Articular chondrocyte of knee joint (primary cell): ENCODE data around the gene SPSB3. TPM values are rescaled to one million over a fixed set of nuclear protein-coding genes. Genes with fewer than 3 reads are reported as not detected.

Source experiments
- small RNA-seq: library from RNA; depleted of rRNA; stranded (forward); fragments of <200 nt; gene quantifications from one replicate; pipeline ENCODE3, GENCODE V24; 2012
- total RNA-seq: library from RNA; depleted of rRNA; stranded (reverse); fragments of >200 nt; gene quantifications from 2 replicates; pipeline ENCODE4 v1.2.3, GENCODE V29; 2012

SPSB3 gene
- total RNA-seq: 17.4 and 18.9 TPM in 2 replicates

GRCh38 chr16:1782408-1783264 is at the start of gene SPSB3, which contains the start of gene NUBP2:
TSS of gene SPSB3 (minus strand) at chr16:1782571. CDS start at chr16:1781483, 1,088 bp downstream.
TSS of gene NUBP2 (plus strand) at chr16:1782960. CDS start at chr16:1783021, 61 bp downstream.

DNA sequence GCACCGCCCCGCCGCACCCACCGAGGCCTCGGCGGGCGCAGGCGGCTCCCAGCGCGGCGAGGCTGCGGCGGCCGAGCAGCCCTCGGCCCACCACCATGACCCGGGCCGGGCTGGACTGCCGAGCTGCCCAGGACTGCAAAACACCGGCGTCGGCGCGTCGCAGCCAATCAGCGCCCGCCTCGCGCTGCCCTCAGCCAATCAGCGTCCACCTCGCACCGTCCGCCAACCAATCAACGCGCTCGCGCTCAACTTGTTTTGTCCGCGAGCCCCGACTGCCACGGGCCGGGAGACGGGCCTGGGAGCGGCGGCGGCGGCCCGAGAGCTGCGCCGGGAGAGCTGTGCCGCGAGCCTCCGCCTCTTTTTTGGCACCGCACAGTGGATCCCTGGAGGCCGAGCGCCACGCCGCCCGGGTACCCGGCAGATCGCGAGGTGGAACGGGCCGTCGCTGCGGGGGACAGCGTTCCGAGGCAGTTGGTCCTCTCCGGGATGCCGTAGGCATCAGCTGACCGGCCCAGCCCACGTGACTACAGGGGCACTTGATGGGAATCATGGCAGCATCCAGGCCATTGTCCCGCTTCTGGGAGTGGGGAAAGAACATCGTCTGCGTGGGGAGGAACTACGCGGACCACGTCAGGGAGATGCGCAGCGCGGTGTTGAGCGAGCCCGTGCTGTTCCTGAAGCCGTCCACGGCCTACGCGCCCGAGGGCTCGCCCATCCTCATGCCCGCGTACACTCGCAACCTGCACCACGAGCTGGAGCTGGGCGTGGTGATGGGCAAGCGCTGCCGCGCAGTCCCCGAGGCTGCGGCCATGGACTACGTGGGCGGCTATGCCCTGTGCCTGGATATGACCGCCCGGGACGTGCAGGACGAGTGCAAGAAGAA is 44.6 kb upstream of the SPSB3 start, which contains the start of the genes FAHD1 and HAGH:
FAHD1 (plus strand) TSS at position 516 of the 883 bp plus-strand sequence; CDS start at position 549, 33 bp downstream.
HAGH (minus strand) TSS at position 135 of the 883 bp plus-strand sequence; CDS start at position 97, 38 bp downstream.

DNA sequence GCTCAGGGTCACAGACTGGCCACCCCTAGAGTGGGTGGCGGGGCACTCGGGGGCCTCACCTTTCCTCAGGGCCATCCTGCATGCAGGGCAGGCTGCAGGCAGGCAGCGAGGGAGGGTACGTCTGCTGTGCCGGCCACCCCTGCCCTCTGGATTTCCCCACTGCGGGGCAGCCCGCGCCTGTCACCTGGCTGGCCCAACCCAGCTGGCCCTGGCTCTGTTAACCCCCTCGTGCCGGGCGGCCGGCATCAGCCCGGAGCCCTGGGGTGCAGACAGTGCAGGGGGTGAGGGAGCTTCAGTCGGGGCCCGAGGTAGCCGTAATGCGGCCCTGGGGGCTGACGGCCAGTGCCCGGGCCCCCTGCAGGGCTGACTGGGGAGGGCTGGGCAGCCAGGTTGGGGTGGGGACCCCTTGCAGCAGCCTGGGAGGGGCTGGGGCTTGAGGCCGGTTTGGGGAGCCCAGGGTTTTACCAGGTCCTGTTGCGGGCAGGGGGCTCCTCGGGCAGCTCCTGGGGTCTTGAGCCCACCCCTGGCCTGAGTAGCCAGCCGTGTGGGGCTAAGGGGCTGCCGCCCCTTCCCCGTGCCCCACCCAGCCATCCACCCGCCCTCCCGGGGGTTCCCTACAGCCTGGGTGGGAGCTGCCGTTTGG is 11.3 kb upstream of the SPSB3 start, which contains the start of gene IGFALS:
IGFALS (minus strand) TSS at position 128 of the 643 bp plus-strand sequence; CDS start at position 75, 53 bp downstream.

DNA sequence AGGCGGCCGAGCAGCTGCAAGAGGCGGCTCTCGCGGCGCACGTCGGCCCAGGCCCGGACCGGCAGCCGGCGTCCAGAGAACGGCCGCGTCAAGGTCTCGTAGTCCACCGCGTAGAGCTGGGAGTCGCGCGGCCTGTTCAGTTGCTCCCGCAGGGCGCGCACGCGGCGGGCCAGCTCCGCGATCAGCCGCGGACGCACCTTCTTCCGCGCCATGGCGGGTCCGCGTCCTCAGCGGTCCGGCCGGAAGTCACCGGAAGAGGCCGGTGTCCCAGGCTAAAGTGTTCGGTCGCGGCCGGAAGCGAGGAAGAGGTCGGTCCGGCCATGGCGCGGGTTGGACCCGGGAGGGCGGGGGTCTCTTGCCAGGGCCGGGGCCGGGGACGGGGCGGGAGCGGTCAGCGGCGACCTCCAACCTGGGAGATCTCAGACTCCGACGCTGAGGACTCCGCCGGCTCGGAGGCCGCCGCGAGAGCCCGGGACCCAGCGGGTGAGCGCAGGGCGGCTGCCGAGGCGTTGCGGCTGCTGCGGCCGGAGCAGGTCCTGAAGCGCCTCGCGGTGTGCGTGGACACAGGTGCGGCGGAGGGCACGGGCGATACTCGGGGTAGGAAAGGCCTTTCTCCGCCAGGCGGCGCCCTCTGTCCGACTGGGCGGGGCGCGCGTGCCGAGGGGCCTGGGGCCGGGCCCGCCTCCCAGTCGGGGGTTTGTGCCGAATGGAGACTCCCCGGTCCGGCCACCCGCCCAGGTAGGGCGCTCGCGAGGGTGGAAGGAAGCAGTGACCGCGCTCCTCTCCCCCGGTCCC is 9.3 kb downstream of the SPSB3 start, which contains the start of gene MRPS34:
MRPS34 (minus strand) TSS at position 227 of the 795 bp plus-strand sequence; CDS start at position 212, 15 bp downstream.

GRCh38 chr16:1772362-1772907 is 9.9 kb downstream of the SPSB3 start, which contains the start of gene EME2:
TSS of gene EME2 (plus strand) at chr16:1772810. CDS start at chr16:1773228, 418 bp downstream.

DNA sequence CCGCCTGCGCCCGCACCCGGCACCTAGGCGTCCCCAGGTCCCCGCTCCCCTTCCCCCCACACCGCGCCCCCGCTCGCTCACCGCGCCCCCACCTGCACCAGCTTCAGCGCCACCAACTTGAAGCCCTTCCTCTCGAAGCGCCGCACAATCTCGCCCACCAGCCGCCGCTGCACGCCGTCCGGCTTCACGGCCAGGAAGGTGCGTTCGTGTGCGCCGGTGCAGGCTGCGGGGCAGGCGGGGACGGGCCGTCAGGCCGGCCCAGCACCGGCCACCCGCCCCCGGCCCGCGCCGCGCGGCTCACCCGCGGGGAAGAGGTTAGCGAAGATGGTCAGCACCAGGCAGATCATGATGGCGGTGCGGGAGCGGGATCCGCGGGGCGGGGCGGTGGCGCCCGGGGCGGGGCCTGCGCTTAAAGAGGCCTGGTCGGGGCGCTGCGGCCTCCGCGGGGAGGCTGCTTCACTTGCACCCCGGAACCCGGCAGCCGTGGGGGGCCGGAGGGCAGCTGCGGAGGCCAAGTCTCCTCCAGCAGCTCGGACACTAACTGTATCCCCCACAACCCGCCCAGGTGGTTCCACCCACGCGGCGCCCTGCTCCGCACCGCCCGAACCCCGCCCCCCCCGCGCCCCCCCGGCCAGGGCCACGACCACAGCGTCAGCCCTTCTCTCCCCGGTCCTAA is 11.0 kb downstream of the SPSB3 start, which contains the start of gene NME3:
NME3 (minus strand) TSS at position 356 of the 676 bp plus-strand sequence; CDS start at position 347, 9 bp downstream.

Small RNA genes lying within 50 kb of the gene (small RNA-seq; reads per million reads assigned to genes)
- not detected for gene MIR3177

Other genes with a start within 250 kb of the SPSB3 start
- 10.6 and 11.9 TPM in 2 replicates for gene TMEM204, start 248.9 kb downstream of the SPSB3 start, total RNA-seq
- gene IFT140, start 170.5 kb downstream of the SPSB3 start, total RNA-seq: 27.3 and 30.7 TPM in 2 replicates
- gene CRAMP1, start 170.2 kb downstream of the SPSB3 start, total RNA-seq: 8.9 and 9.4 TPM in 2 replicates
- gene JPT2, start 104.3 kb downstream of the SPSB3 start, total RNA-seq: 23.7 and 24.9 TPM in 2 replicates
- 33.2 and 35.8 TPM in 2 replicates for gene MAPK8IP3, start 76.4 kb downstream of the SPSB3 start, total RNA-seq
- gene NME3, start 11.0 kb downstream of the SPSB3 start, total RNA-seq: 21.7 and 29.3 TPM in 2 replicates
- gene EME2, start 9.8 kb downstream of the SPSB3 start, total RNA-seq: 8.6 and 9.0 TPM in 2 replicates
- gene MRPS34, start 9.4 kb downstream of the SPSB3 start, total RNA-seq: 36.3 and 42.9 TPM in 2 replicates
- gene NUBP2, start 389 bp upstream of the SPSB3 start, total RNA-seq: 43.9 and 44.4 TPM in 2 replicates
- gene IGFALS, start 11.1 kb upstream of the SPSB3 start, total RNA-seq: 0.11 TPM in 1 of 2 replicates, not detected in the other
- 14.3 and 23.7 TPM in 2 replicates for gene HAGH, start 44.3 kb upstream of the SPSB3 start, total RNA-seq
- gene FAHD1, start 44.6 kb upstream of the SPSB3 start, total RNA-seq: 28.1 and 49.4 TPM in 2 replicates
- 0.32 and 0.39 TPM in 2 replicates for gene MEIOB, start 89.6 kb upstream of the SPSB3 start, total RNA-seq
- gene HS3ST6, start 135.8 kb upstream of the SPSB3 start, total RNA-seq: not detected in 2 replicates
- 13.5 and 17.8 TPM in 2 replicates for gene MSRB1, start 160.6 kb upstream of the SPSB3 start, total RNA-seq
- gene RPL3L, start 172.1 kb upstream of the SPSB3 start, total RNA-seq: not detected in 2 replicates
- gene NDUFB10, start 177.0 kb upstream of the SPSB3 start, total RNA-seq: 97.7 and 108 TPM in 2 replicates
- gene RPS2, start 182.3 kb upstream of the SPSB3 start, total RNA-seq: 1,674 and 2,243 TPM in 2 replicates
- not detected in 2 replicates for gene RNF151, start 184.3 kb upstream of the SPSB3 start, total RNA-seq
- gene TBL3, start 189.5 kb upstream of the SPSB3 start, total RNA-seq: 17.5 and 19.1 TPM in 2 replicates
- gene NOXO1, start 198.9 kb upstream of the SPSB3 start, total RNA-seq: not detected in 2 replicates
- gene GFER, start 201.6 kb upstream of the SPSB3 start, total RNA-seq: 9.2 and 12.5 TPM in 2 replicates
- gene SYNGR3, start 207.4 kb upstream of the SPSB3 start, total RNA-seq: 0.26 and 0.76 TPM in 2 replicates
- gene ZNF598, start 227.2 kb upstream of the SPSB3 start, total RNA-seq: 13.7 and 15.0 TPM in 2 replicates
- gene NPW, start 237.2 kb upstream of the SPSB3 start, total RNA-seq: 0.39 and 0.65 TPM in 2 replicates
- gene NHERF2, start 244.3 kb upstream of the SPSB3 start, total RNA-seq: 24.3 and 40.4 TPM in 2 replicates